ENCODE measurements around the gene CPT2. TPM values are rescaled to one million over a fixed set of nuclear protein-coding genes. Genes with fewer than 3 reads are reported as not detected.
A peak's percentile ranks its signal among the peaks of the same experiment; 100 is the strongest.
"Not testable (repeated sequence)": the region's sequence is repeated elsewhere in the genome, so short reads cannot be mapped to it uniquely, and the experiment has no call there.

The CPT2 gene
- total RNA-seq, 1 experiment from 2014 or later: 10.9 TPM

- in situ Hi-C loops (cut with HindIII; ENCODE audit: low pct_unique_long_range_greater_than_20kb, low sequenced_read_pairs); DNase-seq (ENCODE audit: low read depth): not testable (repeated sequence)
These were observed 8.9 kb downstream of the CPT2 start for GRCh38 chr1:53205496-53205895.

GRCh38 chr1:53206083-53206685 lies 9.6 kb downstream of the CPT2 start:
- DNase-seq (ENCODE audit: low read depth); in situ Hi-C loops (cut with HindIII; ENCODE audit: low pct_unique_long_range_greater_than_20kb, low sequenced_read_pairs): not testable (repeated sequence)

DNA sequence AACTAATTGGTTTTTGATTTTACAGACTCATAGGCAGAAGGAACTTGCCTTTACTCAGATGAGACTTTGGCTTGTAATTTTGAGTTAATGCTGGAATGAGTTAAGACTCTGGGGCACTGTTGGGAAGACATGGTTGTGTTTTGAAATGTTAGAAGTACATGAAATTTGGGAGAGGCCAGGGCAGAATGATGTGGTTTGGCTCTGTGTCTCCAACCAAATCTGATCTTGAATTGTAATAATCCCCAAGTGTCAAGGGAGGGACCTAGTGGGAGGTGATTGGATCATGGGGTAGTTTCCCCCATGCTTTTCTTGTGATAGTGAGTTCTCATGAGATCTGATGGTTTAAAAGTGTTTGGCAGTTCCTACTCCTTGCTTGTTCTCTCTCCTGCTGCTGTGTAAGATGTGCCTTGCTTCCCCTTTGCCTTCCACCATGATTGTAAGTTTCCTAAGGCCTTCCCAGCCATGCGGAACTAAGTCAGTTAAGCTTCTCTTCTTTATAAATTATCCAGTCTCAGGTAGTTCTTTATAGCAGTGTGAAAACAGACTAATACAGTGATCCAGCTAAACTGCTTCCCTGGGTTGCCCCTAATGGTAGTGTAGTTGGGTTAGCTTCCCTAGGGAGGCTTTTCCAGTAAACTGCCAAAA lies 10.2 kb downstream of the CPT2 start:
- no peak for DNase-seq (ENCODE audit: low read depth)
- in situ Hi-C loops (cut with HindIII; ENCODE audit: low pct_unique_long_range_greater_than_20kb, low sequenced_read_pairs): no loop called here

DNA sequence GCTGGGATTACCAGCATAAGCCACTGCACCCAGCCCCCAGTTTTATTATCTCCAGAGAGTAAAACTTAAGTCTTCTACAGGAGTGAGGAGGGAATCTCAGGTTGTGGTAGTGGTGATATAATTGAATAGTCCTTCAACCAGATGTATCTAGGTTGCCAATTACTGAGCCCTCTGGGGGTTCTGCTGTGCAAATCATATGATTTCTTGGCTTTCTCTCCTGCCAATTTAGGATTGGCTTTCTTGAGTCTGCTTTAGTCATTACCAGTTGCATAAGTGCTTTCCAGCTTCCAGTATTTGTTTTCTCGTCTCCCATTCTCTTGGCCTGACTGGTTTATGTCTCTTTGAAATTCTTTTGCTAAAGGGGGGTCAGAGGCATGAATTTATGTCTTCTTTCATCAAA lies 11.1 kb downstream of the CPT2 start:
- in situ Hi-C loops (cut with HindIII; ENCODE audit: low pct_unique_long_range_greater_than_20kb, low sequenced_read_pairs): no loop called here
- no peak for DNase-seq (ENCODE audit: low read depth)

- in situ Hi-C loops (cut with HindIII; ENCODE audit: low pct_unique_long_range_greater_than_20kb, low sequenced_read_pairs): no loop called here
- DNase-seq (ENCODE audit: low read depth): no peak
These were observed 13.7 kb downstream of the CPT2 start for GRCh38 chr1:53210352-53210751.

GRCh38 chr1:53210954-53211353 lies 14.3 kb downstream of the CPT2 start:
- in situ Hi-C loops (cut with HindIII; ENCODE audit: low pct_unique_long_range_greater_than_20kb, low sequenced_read_pairs): no loop called here

GRCh38 chr1:53214376-53214940 lies 17.8 kb downstream of the CPT2 start:
- in situ Hi-C loops (cut with HindIII; ENCODE audit: low pct_unique_long_range_greater_than_20kb, low sequenced_read_pairs): no loop called here
- DNase-seq (ENCODE audit: low read depth): no peak

More at GRCh38 chr1:53210954-53211353, 14.3 kb downstream of the CPT2 start:
- no peak for DNase-seq (ENCODE audit: low read depth)

- no peak for DNase-seq (ENCODE audit: low read depth)
- in situ Hi-C loops (cut with HindIII; ENCODE audit: low pct_unique_long_range_greater_than_20kb, low sequenced_read_pairs): no loop called here
These were observed 21.6 kb downstream of the CPT2 start for GRCh38 chr1:53218201-53218600.

- in situ Hi-C loops (cut with HindIII; ENCODE audit: low pct_unique_long_range_greater_than_20kb, low sequenced_read_pairs): no loop called here
- DNase-seq (ENCODE audit: low read depth): no peak
These were observed 23.1 kb downstream of the CPT2 start for GRCh38 chr1:53219711-53220110.

GRCh38 chr1:53220171-53220961 lies 23.7 kb downstream of the CPT2 start, which contains the start of gene CZIB:
Gene CZIB, minus strand, starts transcription at chr1:53220634. Its CDS starts 59 bp downstream, at chr1:53220575.
- in situ Hi-C loops (cut with HindIII; ENCODE audit: low pct_unique_long_range_greater_than_20kb, low sequenced_read_pairs): no loop called here
- peak; percentile 92 for DNase-seq (ENCODE audit: low read depth)

DNA sequence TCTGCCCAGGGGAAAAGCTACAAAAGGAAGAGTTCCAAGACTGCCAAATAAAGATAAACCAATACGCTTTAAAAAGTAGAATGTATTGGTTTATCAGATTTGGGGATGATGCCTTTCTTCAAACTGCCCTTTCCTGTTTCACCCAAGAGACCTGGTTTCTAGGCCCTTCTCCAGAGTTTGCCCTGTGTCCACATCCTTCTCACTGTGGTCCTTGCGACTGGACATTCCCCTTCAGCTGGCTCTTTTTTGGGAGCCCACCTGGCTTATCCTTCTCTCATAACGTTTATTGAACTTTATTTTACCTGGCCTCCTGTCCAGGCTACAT lies 24.3 kb downstream of the CPT2 start:
- in situ Hi-C loops (cut with HindIII; ENCODE audit: low pct_unique_long_range_greater_than_20kb, low sequenced_read_pairs): no loop called here
- no peak for DNase-seq (ENCODE audit: low read depth)

DNA sequence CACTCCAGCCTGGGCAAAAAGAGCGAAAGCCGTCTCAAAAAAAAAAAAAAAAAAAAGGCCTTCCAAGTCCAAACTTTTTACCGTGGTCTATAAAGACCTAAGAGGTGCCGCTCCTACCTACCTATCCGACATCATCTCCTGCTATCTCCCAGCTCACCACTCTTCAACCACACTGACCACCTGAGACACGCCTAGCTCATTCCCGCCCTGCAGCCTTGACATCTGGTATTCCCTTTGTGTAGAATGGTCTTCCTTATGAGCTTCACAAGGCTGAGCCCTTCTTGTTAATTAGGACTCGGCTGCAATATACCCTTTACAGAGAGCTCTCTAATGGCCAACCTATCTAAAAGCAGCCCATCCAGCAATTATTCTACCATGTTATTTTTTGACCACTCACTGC lies 41.0 kb downstream of the CPT2 start:
- no peak for DNase-seq (ENCODE audit: low read depth)
- in situ Hi-C loops (cut with HindIII; ENCODE audit: low pct_unique_long_range_greater_than_20kb, low sequenced_read_pairs): no loop called here

DNA sequence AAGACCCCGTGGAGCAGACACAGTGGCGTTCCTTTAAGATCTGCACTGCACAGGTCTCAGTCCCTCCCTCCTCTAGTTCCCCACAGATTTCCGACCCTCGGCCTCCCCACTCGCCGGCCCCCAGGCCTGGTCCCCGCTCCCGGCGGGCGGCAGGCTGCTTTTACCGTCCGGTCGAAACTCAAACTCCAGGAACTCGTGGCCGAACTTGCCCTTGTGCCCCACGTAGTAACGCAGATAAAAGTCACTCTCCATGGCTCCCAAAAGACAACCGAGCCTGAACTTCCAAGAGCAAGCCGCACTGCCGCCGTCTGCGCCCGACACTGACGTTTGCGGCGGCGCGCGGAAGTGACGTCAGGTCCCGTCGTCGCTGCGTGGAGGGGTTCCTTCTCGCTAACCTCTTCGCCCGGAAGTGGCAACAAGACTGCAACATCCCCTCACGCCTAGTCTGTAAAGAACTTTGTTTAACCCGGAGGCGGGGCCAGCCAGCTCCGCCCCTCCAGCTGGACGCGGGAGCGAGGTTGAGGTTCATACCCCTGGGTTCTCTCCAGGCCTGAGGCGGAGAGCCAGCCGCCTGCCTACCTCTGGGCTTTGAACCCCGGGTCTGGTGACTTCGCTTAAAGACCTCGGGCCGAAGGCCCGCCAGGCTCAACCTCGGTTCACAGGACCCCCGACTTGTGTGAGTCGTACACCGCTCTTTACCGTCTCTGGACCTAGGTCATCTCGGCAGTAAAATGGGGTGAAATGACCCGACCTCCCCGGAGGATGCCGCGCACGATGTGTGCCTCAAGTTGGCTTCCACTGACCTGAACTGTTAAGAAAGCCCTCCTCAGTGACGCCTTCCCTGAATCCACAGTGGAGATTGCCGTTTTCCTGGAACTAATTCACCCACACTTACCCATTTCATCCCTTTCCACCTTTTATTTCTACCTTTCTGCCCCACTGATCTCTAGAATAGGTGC lies 41.9 kb downstream of the CPT2 start, which contains the start of gene MAGOH:
TSS of gene MAGOH (minus strand) at position 322 of the 959 bp plus-strand sequence. CDS start at position 252, 70 bp downstream.
- in situ Hi-C loops (cut with HindIII; ENCODE audit: low pct_unique_long_range_greater_than_20kb, low sequenced_read_pairs): no loop called here

DNA sequence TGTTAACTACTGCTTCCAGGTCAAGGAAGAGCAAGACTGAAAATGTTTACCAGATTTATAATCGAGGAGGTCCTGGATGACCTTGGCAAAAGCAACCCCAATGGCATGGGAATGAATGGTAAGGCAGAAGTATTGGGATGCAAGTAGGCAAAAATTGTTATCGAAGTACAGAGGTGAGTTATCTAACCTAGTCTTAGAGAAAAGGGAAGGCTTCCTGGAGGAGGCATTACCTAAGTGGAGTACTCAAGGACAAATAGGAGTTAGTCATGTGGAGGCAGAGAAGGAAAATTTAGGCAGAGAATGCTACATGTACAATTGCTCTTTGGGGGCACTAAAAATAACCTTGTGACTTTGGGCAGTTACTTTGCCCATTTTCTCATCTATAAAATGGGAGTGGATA lies 45.2 kb downstream of the CPT2 start:
- DNase-seq (ENCODE audit: low read depth): no peak
- in situ Hi-C loops (cut with HindIII; ENCODE audit: low pct_unique_long_range_greater_than_20kb, low sequenced_read_pairs): no loop called here

More for the DNA sequence above, 41.9 kb downstream of the CPT2 start, which contains the start of gene MAGOH:
- peak; percentile 91 for DNase-seq (ENCODE audit: low read depth)

DNA sequence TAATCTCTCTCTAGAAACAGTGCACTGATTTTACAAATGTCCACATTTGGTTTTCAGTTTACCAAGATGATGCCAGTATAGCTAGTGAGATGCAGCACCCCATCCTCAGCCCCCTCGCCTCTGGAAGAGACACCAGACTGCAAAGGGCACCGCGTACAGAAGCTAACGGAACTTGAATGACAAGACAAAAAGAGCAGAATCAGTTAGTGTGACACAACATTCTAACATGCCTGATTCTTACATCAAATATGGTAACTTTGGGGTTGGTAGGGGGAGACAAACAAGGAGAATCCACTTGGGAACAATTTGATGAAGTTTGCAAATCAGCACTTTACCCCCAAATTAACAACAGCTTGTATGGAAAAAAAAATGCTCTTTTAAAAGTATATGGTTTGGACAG lies 45.8 kb downstream of the CPT2 start:
- no peak for DNase-seq (ENCODE audit: low read depth)
- in situ Hi-C loops (cut with HindIII; ENCODE audit: low pct_unique_long_range_greater_than_20kb, low sequenced_read_pairs): no loop called here

DNA sequence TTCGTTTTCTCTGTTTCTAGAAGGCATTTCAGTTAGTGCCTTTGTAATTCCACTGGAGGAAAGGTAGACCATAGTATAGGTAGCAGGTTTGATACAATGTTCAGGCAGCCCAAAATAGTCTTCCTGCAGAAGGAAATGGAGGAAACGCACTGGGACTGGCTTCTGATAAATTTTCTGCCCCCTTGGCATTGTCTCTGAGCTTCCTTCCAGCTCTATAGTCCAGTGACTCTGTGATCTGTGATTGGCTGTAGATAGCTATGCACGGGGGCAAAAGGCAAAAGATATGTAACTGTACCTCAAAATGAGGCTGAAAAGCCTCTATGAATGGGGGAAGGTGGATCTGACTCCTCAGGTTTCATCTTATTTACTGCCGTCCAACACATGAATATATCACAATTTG lies 47.5 kb downstream of the CPT2 start:
- DNase-seq (ENCODE audit: low read depth): no peak
- in situ Hi-C loops (cut with HindIII; ENCODE audit: low pct_unique_long_range_greater_than_20kb, low sequenced_read_pairs): no loop called here

- no peak for DNase-seq (ENCODE audit: low read depth)
- in situ Hi-C loops (cut with HindIII; ENCODE audit: low pct_unique_long_range_greater_than_20kb, low sequenced_read_pairs): no loop called here
These were observed 49.9 kb downstream of the CPT2 start for GRCh38 chr1:53246261-53247134.

Data from Caki2 (cell line).